RPMI7951 (cell line): ENCODE results near the gene CPT1C. TPM values are rescaled to one million over a fixed set of nuclear protein-coding genes. Genes with fewer than 3 reads are reported as not detected.

Source experiments
- DNase-seq: peaks from one replicate; pipeline ENCODE4 v3.0.0-alpha.2; 2012; ENCODE audit warnings: low read depth
- total RNA-seq: library from RNA; depleted of rRNA; stranded (reverse); fragments of >200 nt; shearing (Covaris generic); gene quantifications from 2 replicates; pipeline ENCODE4 v1.2.3, GENCODE V29; 2014; rRNA removed

Gene CPT1C
- total RNA-seq, 1 experiment from 2014 or later: 18.3 TPM

- DNase-seq: no peak
Observed at GRCh38 chr19:49755956-49756355, 65.0 kb downstream of the CPT1C start.

GRCh38 chr19:49758292-49758691 is 67.4 kb downstream of the CPT1C start:
- DNase-seq: peak; percentile 77

DNA sequence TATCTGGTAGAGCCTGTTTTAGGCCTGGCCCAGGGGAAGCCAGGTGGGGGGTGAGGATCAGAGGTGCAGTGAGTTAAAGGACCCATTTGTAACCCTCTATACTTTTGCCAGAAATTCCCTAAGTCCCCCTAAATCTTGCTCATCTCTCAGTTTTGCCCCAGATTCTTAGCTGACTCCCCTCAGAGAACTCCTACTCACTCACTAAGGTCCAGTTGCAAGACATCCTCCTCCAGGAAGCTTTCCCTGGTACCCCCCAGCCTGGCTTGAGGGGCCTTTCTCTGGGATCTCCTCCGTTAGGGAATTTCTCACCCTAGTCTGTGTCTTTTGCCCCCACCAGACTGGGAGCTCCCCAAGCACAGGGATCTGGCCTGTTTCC is 70.3 kb downstream of the CPT1C start:
- DNase-seq: no peak

- DNase-seq: peak; percentile 21
Observed at GRCh38 chr19:49761625-49762311, 70.9 kb downstream of the CPT1C start.

GRCh38 chr19:49763230-49763629 is 72.3 kb downstream of the CPT1C start, which contains the start of gene TSKS:
TSS of gene TSKS (minus strand) at chr19:49763306. CDS start at chr19:49763247, 59 bp downstream.
- DNase-seq: no peak

Other genes starting within 250 kb of the CPT1C start
- gene SLC17A7, start 249.6 kb upstream of the CPT1C start, total RNA-seq: 0.84 and 1.9 TPM in 2 replicates
- gene PIH1D1, start 239.3 kb upstream of the CPT1C start, total RNA-seq: 176 and 221 TPM in 2 replicates
- gene ALDH16A1, start 237.9 kb upstream of the CPT1C start, total RNA-seq: 12.9 and 20.3 TPM in 2 replicates
- gene FLT3LG, start 216.9 kb upstream of the CPT1C start, total RNA-seq: 8.0 and 12.7 TPM in 2 replicates
- gene RPL13A, start 203.5 kb upstream of the CPT1C start, total RNA-seq: 2,557 and 2,630 TPM in 2 replicates
- 4,830 and 4,921 TPM in 2 replicates for gene RPS11, start 194.7 kb upstream of the CPT1C start, total RNA-seq
- 14.7 and 22.9 TPM in 2 replicates for gene FCGRT, start 178.5 kb upstream of the CPT1C start, total RNA-seq
- 145 and 157 TPM in 2 replicates for gene RCN3, start 163.1 kb upstream of the CPT1C start, total RNA-seq
- gene NOSIP, start 110.6 kb upstream of the CPT1C start, total RNA-seq: 159 TPM in 2 replicates
- 0.10 TPM in 1 of 2 replicates, not detected in the other for gene PRRG2, start 109.8 kb upstream of the CPT1C start, total RNA-seq
- gene PRR12, start 99.9 kb upstream of the CPT1C start, total RNA-seq: 1.1 and 2.3 TPM in 2 replicates
- gene RRAS, start 51.0 kb upstream of the CPT1C start, total RNA-seq: 81.8 and 84.2 TPM in 2 replicates
- 7.1 and 16.0 TPM in 2 replicates for gene SCAF1, start 48.9 kb upstream of the CPT1C start, total RNA-seq
- 58.4 and 87.0 TPM in 2 replicates for gene IRF3, start 25.3 kb upstream of the CPT1C start, total RNA-seq
- gene BCL2L12, start 25.2 kb upstream of the CPT1C start, total RNA-seq: 19.7 and 26.8 TPM in 2 replicates
- 334 and 387 TPM in 2 replicates for gene PRMT1, start 13.8 kb upstream of the CPT1C start, total RNA-seq
- 0.72 and 0.78 TPM in 2 replicates for gene ADM5, start 1.5 kb upstream of the CPT1C start, total RNA-seq
- gene TSKS, start 72.2 kb downstream of the CPT1C start, total RNA-seq: not detected in 2 replicates
- gene AP2A1, start 75.9 kb downstream of the CPT1C start, total RNA-seq: 51.8 and 65.5 TPM in 2 replicates
- 33.7 and 34.5 TPM in 2 replicates for gene FUZ, start 122.2 kb downstream of the CPT1C start, total RNA-seq
- 22.9 and 29.3 TPM in 2 replicates for gene MED25, start 127.2 kb downstream of the CPT1C start, total RNA-seq
- 89.9 and 100 TPM in 2 replicates for gene PTOV1, start 160.0 kb downstream of the CPT1C start, total RNA-seq
- gene PNKP, start 176.5 kb downstream of the CPT1C start, total RNA-seq: 22.7 and 29.7 TPM in 2 replicates
- gene AKT1S1, start 186.2 kb downstream of the CPT1C start, total RNA-seq: 10.8 and 15.3 TPM in 2 replicates
- gene TBC1D17, start 186.6 kb downstream of the CPT1C start, total RNA-seq: 10.3 and 12.3 TPM in 2 replicates
- gene IL4I1, start 205.8 kb downstream of the CPT1C start, total RNA-seq: 0.39 and 1.3 TPM in 2 replicates
- gene ATF5, start 238.1 kb downstream of the CPT1C start, total RNA-seq: 9.5 and 11.6 TPM in 2 replicates
- gene NUP62, start 238.4 kb downstream of the CPT1C start, total RNA-seq: 51.0 and 69.7 TPM in 2 replicates